G401 (cell line): ENCODE data around the gene ATP5F1D. TPM values are rescaled to one million over a fixed set of nuclear protein-coding genes. Genes with fewer than 3 reads are reported as not detected.

Experiments
- DNase-seq: peaks from one replicate; pipeline ENCODE4 v3.0.0-alpha.2; 2015; ENCODE audit warnings: low spot score
- in situ Hi-C: cut with HindIII; loops from 2 replicates; pipeline ENCODE4 v1.10.0; 2016; ENCODE audit warnings: low sequenced_read_pairs, mixed read lengths
- total RNA-seq: library from RNA; depleted of rRNA; stranded (reverse); fragments of >200 nt; shearing (Covaris generic); gene quantifications from 2 replicates; pipeline ENCODE4 v1.2.3, GENCODE V29; 2014

The ATP5F1D gene
- total RNA-seq, 1 experiment from 2014 or later = 61.3 TPM

GRCh38 chr19:1264801-1265614 lies 23.5 kb downstream of the ATP5F1D start:
- in situ Hi-C loops = no loop called here
- no peak for DNase-seq

- no peak for DNase-seq
- in situ Hi-C loops = no loop called here
Observed at GRCh38 chr19:1265615-1266128, 24.1 kb downstream of the ATP5F1D start.

DNA sequence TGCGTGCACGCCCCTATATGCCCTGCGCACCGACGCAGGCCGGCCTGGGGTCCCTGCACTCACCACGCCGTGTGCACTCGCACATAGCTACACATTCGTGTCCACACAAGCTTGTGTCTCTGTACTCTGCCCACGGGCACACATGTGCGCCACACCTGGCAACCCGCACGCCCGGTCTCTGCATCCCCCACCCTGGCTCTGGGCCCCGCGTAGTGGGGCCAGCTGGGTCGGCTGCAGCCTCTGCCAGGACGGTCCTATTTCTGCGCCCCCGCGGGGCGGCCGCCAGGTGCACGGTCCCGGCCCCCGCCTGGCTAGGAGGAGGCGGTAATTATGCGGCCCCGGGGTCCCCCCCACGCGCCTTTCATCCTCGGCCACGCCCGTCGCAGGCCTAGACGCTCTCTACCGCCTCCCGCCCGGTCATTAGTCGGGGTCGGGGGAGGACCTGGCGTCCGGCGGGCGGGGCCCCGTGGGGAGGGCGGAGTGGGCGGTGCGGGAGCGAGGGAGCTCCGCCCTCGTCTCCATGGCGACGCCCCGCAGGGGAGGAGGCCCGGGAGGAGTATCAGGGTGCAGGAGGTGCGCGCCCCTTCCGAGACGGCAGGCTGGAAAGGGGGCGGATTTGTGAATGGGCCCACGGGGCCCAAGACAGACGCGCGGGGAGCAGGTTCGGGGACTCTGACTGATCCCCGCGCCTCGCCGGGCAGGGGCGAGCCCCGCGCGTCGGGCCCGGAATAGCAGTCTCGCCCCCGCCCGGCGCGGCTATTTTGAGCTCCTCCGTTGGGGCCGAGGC lies 24.8 kb downstream of the ATP5F1D start:
- peak; percentile 91 for DNase-seq
- in situ Hi-C loops = no loop called here

GRCh38 chr19:1266916-1267476 lies 25.4 kb downstream of the ATP5F1D start:
- in situ Hi-C loops = no loop called here
- peak; percentile 68 for DNase-seq

DNA sequence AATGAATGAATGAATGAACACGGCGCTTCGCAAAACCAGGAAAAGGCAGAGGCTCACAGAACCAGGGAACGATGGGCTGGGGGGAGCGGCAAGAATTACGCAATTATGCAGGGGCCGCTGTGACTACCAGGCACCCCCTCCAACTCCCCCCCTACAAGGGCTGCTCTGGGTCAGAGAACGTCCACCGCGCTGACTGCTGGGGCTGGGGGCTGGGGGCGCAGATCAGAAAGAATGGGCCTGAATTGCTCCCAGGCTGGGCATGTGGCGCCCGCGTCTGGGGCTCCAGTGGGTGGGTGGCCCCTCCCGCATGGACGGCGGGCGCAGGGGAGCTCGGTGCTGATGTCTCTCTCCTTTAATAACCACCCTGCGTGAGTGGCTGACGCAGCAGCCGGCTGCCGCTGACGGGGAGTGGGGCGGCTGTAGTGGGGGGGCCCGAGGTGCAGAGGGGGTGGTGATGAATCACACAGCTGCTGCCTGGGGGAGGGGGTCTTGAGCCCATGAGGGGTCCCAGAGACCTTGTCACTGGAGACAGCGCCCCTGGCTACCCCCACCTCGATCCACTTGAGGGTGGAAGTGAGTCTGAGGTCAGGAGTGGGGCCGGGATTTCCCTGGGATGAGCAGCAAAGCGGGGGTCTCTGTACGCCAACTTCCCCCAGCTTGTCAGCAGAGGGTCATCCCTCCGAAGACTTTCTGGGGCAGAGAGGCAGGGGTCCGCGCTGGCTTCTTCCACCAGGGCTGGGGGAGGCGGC lies 26.1 kb downstream of the ATP5F1D start:
- in situ Hi-C loops = no loop called here
- no peak for DNase-seq

- no peak for DNase-seq
- in situ Hi-C loops = no loop called here
Observed at GRCh38 chr19:1268226-1269064, 26.9 kb downstream of the ATP5F1D start.

DNA sequence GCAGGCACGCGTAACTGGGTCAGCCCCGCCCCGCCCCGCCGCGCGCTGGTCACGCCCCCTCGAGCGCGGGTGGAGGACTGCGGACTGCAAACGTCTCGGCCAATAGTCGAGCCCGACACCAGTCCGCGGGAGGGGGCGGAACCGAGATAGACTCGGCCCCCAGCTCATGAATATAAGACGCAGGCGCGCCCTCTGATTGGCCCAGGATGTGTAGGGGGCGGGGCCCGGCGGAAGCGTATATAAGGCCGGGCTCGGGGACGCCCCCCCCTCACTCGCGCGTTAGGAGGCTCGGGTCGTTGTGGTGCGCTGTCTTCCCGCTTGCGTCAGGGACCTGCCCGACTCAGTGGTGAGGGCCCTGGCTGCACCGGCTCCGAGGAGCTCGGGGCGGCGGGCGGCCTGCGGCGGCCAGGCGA lies 27.5 kb downstream of the ATP5F1D start, which contains the start of gene CIRBP:
TSS of gene CIRBP (plus strand) at position 268 of the 413 bp plus-strand sequence. CDS start 1,602 bp downstream, outside the sequence.
- in situ Hi-C loops = no loop called here

DNA sequence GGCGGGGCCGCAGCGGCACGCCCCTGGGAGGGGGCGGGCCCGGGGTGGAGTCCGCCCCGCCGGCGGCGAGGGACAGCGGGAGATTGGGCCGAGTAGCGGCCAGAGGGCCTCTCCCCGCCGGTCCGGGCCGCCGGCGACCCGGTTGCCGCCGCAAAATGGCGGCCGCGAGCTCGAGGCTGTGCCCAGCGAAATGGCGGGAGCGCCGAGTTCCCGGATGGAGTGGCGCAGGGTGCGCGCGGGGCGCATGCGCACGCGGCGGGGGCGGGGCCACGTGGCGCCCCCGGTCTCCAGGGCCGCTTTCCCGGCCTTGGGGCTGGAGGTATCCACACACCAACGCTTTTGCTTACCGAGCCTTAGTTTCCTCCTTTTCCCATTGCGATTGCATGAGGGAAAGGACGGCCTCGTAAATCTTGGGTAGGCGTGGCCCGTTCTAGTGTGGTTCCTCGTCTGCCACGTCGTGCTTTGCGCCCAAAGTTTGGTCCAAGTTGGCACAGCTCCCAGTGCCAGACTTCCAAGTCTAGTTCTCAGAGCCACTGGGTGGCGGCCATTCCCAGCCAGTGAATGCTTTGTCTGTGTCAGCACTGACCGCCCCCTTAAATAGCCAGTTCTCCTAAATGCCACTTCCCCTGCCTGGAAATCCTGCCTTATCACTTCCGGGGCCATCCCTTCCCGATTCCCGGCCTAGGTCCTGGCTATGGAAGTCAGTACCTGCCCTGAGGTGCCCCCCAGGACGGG lies 28.1 kb downstream of the ATP5F1D start:
- peak; percentile 72 for DNase-seq
- in situ Hi-C loops = no loop called here

More for the DNA sequence above, 27.5 kb downstream of the ATP5F1D start, which contains the start of gene CIRBP:
- peak; percentile 100 for DNase-seq

DNA sequence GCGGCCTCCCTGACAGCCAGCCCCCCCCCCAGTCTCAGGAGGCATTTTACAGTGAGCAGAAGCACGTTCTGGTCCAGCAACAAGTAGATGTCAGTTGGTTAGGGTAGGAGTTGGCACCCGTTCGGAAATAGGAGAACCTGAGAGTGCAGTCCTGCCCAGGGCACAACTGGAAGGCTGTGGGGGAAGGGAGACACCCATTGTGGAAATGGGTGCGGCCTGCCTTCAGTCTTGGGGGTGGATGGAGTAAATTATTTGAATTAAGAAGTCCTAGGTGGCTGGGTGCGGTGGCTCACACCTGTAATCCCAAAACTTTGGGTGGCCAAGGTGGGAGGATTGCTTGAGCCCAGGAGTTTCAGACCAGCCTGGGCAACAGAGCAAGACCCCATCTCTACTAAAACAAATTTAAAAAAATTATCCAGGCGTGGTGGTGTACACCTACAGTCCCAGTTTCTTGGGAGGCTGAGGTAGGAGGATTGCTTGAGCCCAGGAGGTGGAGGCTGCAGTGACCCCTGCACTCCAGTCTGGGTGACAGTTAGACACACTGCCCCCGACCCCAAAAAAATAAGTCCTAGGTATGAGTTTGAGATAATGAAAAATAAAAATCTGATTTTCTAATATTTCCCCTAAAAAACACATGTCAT lies 28.8 kb downstream of the ATP5F1D start:
- no peak for DNase-seq
- in situ Hi-C loops = no loop called here

- no peak for DNase-seq
- in situ Hi-C loops = no loop called here
Observed at GRCh38 chr19:1270854-1271527, 29.4 kb downstream of the ATP5F1D start.

DNA sequence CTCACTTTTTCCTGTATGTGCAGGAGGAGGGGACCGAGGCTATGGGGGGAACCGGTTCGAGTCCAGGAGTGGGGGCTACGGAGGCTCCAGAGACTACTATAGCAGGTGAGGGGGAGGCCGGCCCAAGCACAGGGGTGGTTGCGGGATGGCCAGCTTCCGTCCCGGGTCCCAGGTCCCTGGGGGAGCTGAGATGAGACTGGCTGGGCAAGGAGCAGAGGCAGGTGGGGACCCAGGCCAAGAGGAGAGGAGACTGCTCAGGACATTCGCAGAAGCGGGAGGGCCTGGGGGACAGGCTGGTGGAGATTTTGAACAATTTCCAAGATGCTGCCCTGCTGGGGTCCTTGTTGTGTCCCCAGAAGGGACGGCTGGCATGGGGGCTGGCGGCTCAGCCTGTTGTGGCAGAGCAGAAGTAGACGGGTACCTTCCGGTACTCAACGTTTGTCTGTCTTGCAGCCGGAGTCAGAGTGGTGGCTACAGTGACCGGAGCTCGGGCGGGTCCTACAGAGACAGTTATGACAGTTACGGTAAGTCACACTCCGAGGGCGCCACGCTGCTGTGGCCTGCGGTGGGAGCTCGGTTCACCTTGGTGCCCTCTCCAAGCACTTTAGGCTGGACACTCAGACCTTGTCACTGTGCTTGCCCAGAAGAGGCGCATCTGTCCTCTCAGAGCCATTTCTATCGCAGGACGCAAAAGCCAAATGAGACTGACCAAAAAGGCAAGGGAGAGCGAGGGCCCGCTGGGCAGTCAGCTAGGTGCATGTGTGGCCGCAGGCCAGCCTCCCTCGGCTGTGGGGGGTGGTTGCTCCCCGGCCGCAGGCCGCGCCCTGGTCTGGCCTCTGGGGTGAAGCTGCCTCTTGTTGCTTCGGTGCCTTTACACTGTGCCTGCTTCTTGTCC lies 30.2 kb downstream of the ATP5F1D start:
- in situ Hi-C loops = no loop called here
- DNase-seq = no peak

DNA sequence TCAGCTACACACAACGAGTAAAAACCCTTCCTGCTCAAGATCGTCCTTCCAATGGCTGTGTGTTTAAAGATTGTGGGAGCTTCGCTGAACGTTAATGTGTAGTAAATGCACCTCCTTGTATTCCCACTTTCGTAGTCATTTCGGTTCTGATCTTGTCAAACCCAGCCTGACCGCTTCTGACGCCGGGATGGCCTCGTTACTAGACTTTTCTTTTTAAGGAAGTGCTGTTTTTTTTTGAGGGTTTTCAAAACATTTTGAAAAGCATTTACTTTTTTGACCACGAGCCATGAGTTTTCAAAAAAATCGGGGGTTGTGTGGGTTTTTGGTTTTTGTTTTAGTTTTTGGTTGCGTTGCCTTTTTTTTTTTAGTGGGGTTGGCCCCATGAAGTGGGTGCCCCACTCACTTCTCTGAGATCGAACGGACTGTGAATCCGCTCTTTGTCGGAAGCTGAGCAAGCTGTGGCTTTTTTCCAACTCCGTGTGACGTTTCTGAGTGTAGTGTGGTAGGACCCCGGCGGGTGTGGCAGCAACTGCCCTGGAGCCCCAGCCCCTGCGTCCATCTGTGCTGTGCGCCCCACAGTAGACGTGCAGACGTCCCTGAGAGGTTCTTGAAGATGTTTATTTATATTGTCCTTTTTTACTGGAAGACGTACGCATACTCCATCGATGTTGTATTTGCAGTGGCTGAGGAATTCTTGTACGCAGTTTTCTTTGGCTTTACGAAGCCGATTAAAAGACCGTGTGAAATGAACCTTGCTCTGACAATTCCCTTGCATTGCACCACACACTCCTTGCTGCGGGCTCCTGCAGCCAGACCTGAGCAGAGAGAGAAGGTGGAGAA lies 31.1 kb downstream of the ATP5F1D start:
- in situ Hi-C loops = no loop called here
- DNase-seq = no peak

- DNase-seq = no peak
- in situ Hi-C loops = no loop called here
Observed at GRCh38 chr19:1273263-1274041, 31.9 kb downstream of the ATP5F1D start.
